SK-N-SH (cell line): ENCODE measurements around the gene ABLIM2. TPM values are rescaled to one million over a fixed set of nuclear protein-coding genes. Genes with fewer than 3 reads are reported as not detected.

Experiments used
- CTCF ChIA-PET: fragments of 300-600, 350-600 bp; formaldehyde crosslinking; extraction: SDS; loops from one replicate; lab custom pipeline; 2021; lab: Yijun Ruan, JAX
- POLR2A ChIA-PET: fragments of 350-600 bp; sonication (Branson Sonifier 250); formaldehyde crosslinking; extraction: SDS; loops from one replicate; lab custom pipeline; 2020; ENCODE audit warnings: antibody characterized with exemption, inconsistent platforms; lab: Yijun Ruan, JAX
- DNase-seq: peaks from one replicate; pipeline ENCODE4 v3.0.0; 2012
- H2AFZ ChIP-seq: fragments of 200-600 bp; sonication (generic); 2 replicates; pipeline ENCODE4 v1.8.1; 2016; ENCODE audit warnings: antibody characterized with exemption, mild to moderate bottlenecking, low read depth
- H3F3A ChIP-seq: fragments of 200-600 bp; sonication (generic); replicated peaks from 2 replicates; pipeline ENCODE3; 2016; ENCODE audit warnings: antibody characterized with exemption, mild to moderate bottlenecking; ENCODE audit not compliant: insufficient read depth
- H3K27ac ChIP-seq, 2 experiments: fragments of 200-500 bp in 1 of 2; fragments of 200-600 bp in 1 of 2; sonication (Bioruptor generic) in 1 of 2; sonication (generic), shearing (Covaris generic) in 1 of 2; 2 replicates each; pipeline versions ENCODE4 v1.5.1 to v1.6.1; 2014 to 2016; ENCODE audit warnings: low read depth in 2 of 2, inconsistent platforms in 1 of 2, low read length in 1 of 2, mild to moderate bottlenecking in 1 of 2, mixed read lengths in 1 of 2
- H3K27me3 ChIP-seq: fragments of 200-600 bp; sonication (generic), shearing (Covaris generic); 2 replicates; pipeline ENCODE4 v1.6.1; 2016; ENCODE audit warnings: mixed run types; ENCODE audit not compliant: insufficient read depth
- H3K36me3 ChIP-seq, 2 experiments: fragments of 200-500 bp in 1 of 2; fragments of 200-600 bp in 1 of 2; sonication (Bioruptor generic) in 1 of 2; sonication (generic) in 1 of 2; replicated peaks in 1 of 2; 2 replicates each; pipeline versions ENCODE3 to v1.5.1; 2014 to 2016; ENCODE audit warnings: low read length in 1 of 2, mild to moderate bottlenecking in 1 of 2; ENCODE audit not compliant: insufficient read depth in 2 of 2, control insufficient read depth in 1 of 2
- H3K4me1 ChIP-seq, 2 experiments: fragments of 200-500 bp in 1 of 2; fragments of 200-600 bp in 1 of 2; sonication (Bioruptor generic) in 1 of 2; sonication (generic), shearing (Covaris generic) in 1 of 2; 2 replicates each; pipeline versions ENCODE4 v1.5.1 to v1.6.1; 2014 to 2016; ENCODE audit warnings: low read depth in 1 of 2, low read length in 1 of 2, mixed run types in 1 of 2; ENCODE audit not compliant: insufficient read depth in 2 of 2, control insufficient read depth in 1 of 2
- H3K4me2 ChIP-seq: fragments of 200-600 bp; sonication (generic), shearing (Covaris generic); 2 replicates; pipeline ENCODE4 v1.6.1; 2017; ENCODE audit warnings: mixed run types
- H3K4me3 ChIP-seq, 2 experiments: fragments of 200-500 bp in 1 of 2; fragments of 200-600 bp in 1 of 2; sonication (Bioruptor generic) in 1 of 2; sonication (generic), shearing (Covaris generic) in 1 of 2; 2 replicates each; pipeline versions ENCODE4 v1.5.1 to v1.8.1; 2014 to 2016; ENCODE audit warnings: low read depth in 2 of 2, inconsistent platforms in 1 of 2, low read length in 1 of 2, mild to moderate bottlenecking in 1 of 2, mixed read lengths in 1 of 2, moderate library complexity in 1 of 2
- H3K79me2 ChIP-seq: fragments of 200-600 bp; sonication (generic); 2 replicates; pipeline ENCODE4 v1.8.1; 2017; ENCODE audit warnings: mild to moderate bottlenecking; ENCODE audit not compliant: insufficient read depth
- H3K9ac ChIP-seq: fragments of 200-600 bp; sonication (generic); 2 replicates; pipeline ENCODE4 v1.6.1; 2017; ENCODE audit warnings: mixed run types
- H3K9me2 ChIP-seq: fragments of 200-600 bp; sonication (generic); 2 replicates; pipeline ENCODE4 v1.6.1; 2017; ENCODE audit warnings: mixed run types
- H3K9me3 ChIP-seq: fragments of 200-600 bp; sonication (generic); 2 replicates; pipeline ENCODE4 v1.6.1; 2017; ENCODE audit warnings: mixed run types, mild to moderate bottlenecking, moderate library complexity
- H4K20me1 ChIP-seq: fragments of 200-600 bp; sonication (generic); 2 replicates; pipeline ENCODE4 v1.6.1; 2017; ENCODE audit warnings: mild to moderate bottlenecking, mixed run types; ENCODE audit not compliant: insufficient read depth
- CHD2 ChIP-seq: fragments of 150-350 bp; IDR thresholded peaks from 2 replicates; pipeline ENCODE4 v1.6.1; 2018; ENCODE audit warnings: low read length; ENCODE audit not compliant: partially characterized antibody
- CTCF ChIP-seq: fragments of 200-600 bp; sonication (generic); IDR thresholded peaks from 2 replicates; pipeline ENCODE4 v1.6.1; 2017; ENCODE audit warnings: antibody characterized with exemption, mild to moderate bottlenecking, moderate library complexity
- EZH2phosphoT487 ChIP-seq: fragments of 200-600 bp; sonication (generic); IDR thresholded peaks from 2 replicates; pipeline ENCODE4 v1.6.1; 2017; ENCODE audit warnings: low read depth, mixed run types, mild to moderate bottlenecking, antibody characterized with exemption, moderate library complexity, borderline replicate concordance
- FOXJ3 ChIP-seq: sonication (generic); formaldehyde crosslinking; IDR thresholded peaks from 2 replicates; pipeline ENCODE4 v1.5.1; 2020; ENCODE audit warnings: mild to moderate bottlenecking, missing genetic modification reagents
- FOXM1 ChIP-seq: IDR thresholded peaks from 2 replicates; pipeline ENCODE4 v1.4.0; 2012; ENCODE audit warnings: low read depth, mild to moderate bottlenecking
- GABPA ChIP-seq: IDR thresholded peaks from 2 replicates; pipeline ENCODE4 v1.4.0; 2012; ENCODE audit warnings: low read depth, mild to moderate bottlenecking
- MEF2A ChIP-seq: IDR thresholded peaks from 2 replicates; pipeline ENCODE4 v1.4.0; 2012; ENCODE audit warnings: low read depth, borderline replicate concordance
- NFIC ChIP-seq: IDR thresholded peaks from 2 replicates; pipeline ENCODE4 v1.4.0; 2012; ENCODE audit warnings: borderline replicate concordance
- RCOR1 ChIP-seq: fragments of 150-350 bp; IDR thresholded peaks from 2 replicates; pipeline ENCODE4 v1.6.1; 2017; ENCODE audit warnings: antibody characterized with exemption, low read length
- SIN3A ChIP-seq: IDR thresholded peaks from 2 replicates; pipeline ENCODE4 v1.6.1; 2012; ENCODE audit warnings: low read depth, mild to moderate bottlenecking, low read length, moderate library complexity, borderline replicate concordance
- SMC3 ChIP-seq: IDR thresholded peaks from 2 replicates; pipeline ENCODE4 v1.6.1; 2012; ENCODE audit warnings: low read depth, low read length, improper control_type of control experiment
- TAF1 ChIP-seq: IDR thresholded peaks from 2 replicates; pipeline ENCODE4 v1.6.1; 2012; ENCODE audit warnings: low read depth, mild to moderate bottlenecking, low read length, moderate library complexity, borderline replicate concordance
- YY1 ChIP-seq: IDR thresholded peaks from 2 replicates; pipeline ENCODE4 v1.4.0; 2012; ENCODE audit warnings: low read depth, mild to moderate bottlenecking
- ZBTB33 ChIP-seq: IDR thresholded peaks from 2 replicates; pipeline ENCODE4 v1.4.0; 2012; ENCODE audit warnings: low read depth, borderline replicate concordance
- WGBS: methylation state at CpG from one replicate; pipeline ENCODE4 v1.1.6; 2017; ENCODE audit warnings: low lambda C conversion rate; 5-methylcytosine and 5-hydroxymethylcytosine counted together
- polyA plus RNA-seq, 3 experiments: library from polyadenylated mRNA; depleted of rRNA; stranded (reverse); fragments of >200 nt; gene quantifications; 2 replicates each; pipeline ENCODE4 v1.2.3, GENCODE V29; 2012
- TF ChIP-seq, protein P1 (sequence below): fragments of 150-350 bp; IDR thresholded peaks from 2 replicates; pipeline ENCODE4 v1.6.1; 2017; ENCODE audit warnings: antibody characterized with exemption, low read length, low read depth, borderline replicate concordance
- TF ChIP-seq, protein P2 (sequence below): IDR thresholded peaks from 2 replicates; pipeline ENCODE4 v1.6.1; 2012; ENCODE audit warnings: mild to moderate bottlenecking, low read depth, low read length, moderate library complexity

The ABLIM2 gene
- polyA plus RNA-seq, 1 of the 3 experiments (the other 2 are of a cell fraction) = 0.53 TPM

DNA sequence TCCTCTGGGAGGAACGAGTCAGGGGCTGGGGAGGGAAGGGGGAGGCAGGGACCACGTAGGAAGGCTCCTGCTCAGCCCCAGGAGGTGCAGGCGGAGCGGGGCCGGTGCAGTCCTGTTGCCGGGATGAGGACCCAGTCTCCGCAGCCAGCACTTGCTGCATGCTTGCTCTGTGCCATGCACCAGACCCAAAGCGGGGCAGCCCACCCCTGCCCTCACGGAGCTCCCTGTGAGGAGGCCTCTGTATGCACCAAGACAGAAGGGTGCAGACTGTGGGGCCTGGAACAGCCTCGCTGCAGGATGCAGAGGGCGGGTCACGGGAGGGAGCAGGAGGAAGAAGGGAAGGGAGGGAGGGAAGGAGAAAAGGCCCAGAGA, 61.9 kb downstream of the ABLIM2 start:
- H3K4me3 ChIP-seq = no peak overlapping the region
- no peaks in the 10 kb centered on the region for H3K27me3 ChIP-seq
- H3K9ac ChIP-seq = no peak overlapping the region
- H3K9me2 ChIP-seq = no peaks in the 10 kb centered on the region
- no peak overlapping the region for H3K4me2 ChIP-seq
- H3K27ac ChIP-seq = no peak overlapping the region
- no peak for DNase-seq
- H3K36me3 ChIP-seq = no peaks in the 10 kb centered on the region
- TF ChIP-seq CTCF = no peak
- TF ChIP-seq RCOR1 = no peak
- TF ChIP-seq FOXJ3 (CRISPR knock-in tag) = no peak
- TF ChIP-seq YY1 = no peak
- no peak for TF ChIP-seq CHD2
- H3K9me3 ChIP-seq = peaks cover 10% of the 10 kb centered on the region; the same call in 1 of the 2 replicates
- ChIA-PET POLR2A (no interaction called here), CTCF (no interaction called here)
- 65% methylated on average over 11 of the region's 12 CpGs for WGBS
- no peak overlapping the region for H2AFZ ChIP-seq
- no peaks in the 10 kb centered on the region for H3F3A ChIP-seq
- no peaks in the 10 kb centered on the region for H3K4me1 ChIP-seq
- H4K20me1 ChIP-seq = no peaks in the 10 kb centered on the region
- no peaks in the 10 kb centered on the region for H3K79me2 ChIP-seq

DNA sequence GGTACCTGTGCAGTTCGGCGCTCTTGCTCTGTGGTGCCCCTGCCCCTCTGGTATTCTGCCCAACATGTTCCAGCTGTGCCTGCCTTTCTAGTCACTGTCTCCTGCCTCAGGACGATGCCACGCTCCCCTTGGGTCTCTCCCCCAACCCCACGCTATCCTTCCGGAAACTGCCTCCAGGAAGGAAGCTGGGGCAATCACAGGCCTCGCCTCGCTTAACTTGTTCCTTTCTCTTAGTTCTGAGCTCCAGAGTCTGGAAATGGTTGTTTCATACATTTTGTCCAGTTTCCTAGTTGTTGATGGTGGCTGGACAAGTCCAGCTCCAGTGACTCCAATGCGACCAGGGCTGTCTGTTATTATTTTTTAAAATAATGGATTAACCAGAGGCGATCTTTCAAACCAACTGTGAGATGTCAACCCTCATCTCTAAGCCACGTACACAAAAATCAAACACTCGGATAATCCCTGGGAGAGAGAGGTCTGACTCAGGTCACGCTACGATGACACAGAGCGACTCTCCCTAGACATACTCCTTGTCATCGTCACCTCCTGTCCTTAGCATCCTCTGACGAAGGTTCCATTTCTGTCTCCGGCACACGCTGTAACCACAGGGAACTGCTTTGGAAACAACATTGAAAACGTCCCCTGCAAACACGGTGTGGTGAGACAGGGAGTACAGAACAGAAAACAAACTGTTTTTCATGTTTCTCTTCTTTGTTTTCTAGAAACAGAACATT, 62.5 kb downstream of the ABLIM2 start:
- H3K79me2 ChIP-seq = no peaks in the 10 kb centered on the region
- H3K27me3 ChIP-seq = no peaks in the 10 kb centered on the region
- CTCF ChIA-PET = no interaction called here
- no peaks in the 10 kb centered on the region for H3K4me1 ChIP-seq
- H3K36me3 ChIP-seq = no peaks in the 10 kb centered on the region
- DNase-seq = no peak
- H3K4me2 ChIP-seq = no peak overlapping the region
- no peak overlapping the region for H3K27ac ChIP-seq
- no peaks in the 10 kb centered on the region for H4K20me1 ChIP-seq
- peaks cover 10% of the 10 kb centered on the region; the same call in 1 of the 2 replicates for H3K9me3 ChIP-seq
- no peak for TF ChIP-seq MEF2A
- TF ChIP-seq NFIC = no peak
- no peak for TF ChIP-seq TAF1
- TF ChIP-seq, protein P1, sequence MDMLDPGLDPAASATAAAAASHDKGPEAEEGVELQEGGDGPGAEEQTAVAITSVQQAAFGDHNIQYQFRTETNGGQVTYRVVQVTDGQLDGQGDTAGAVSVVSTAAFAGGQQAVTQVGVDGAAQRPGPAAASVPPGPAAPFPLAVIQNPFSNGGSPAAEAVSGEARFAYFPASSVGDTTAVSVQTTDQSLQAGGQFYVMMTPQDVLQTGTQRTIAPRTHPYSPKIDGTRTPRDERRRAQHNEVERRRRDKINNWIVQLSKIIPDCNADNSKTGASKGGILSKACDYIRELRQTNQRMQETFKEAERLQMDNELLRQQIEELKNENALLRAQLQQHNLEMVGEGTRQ = no peak
- no peak for TF ChIP-seq EZH2phosphoT487
- no peak for TF ChIP-seq SMC3
- TF ChIP-seq SIN3A = no peak
- TF ChIP-seq GABPA = no peak
- no peak for TF ChIP-seq ZBTB33
- no peak for TF ChIP-seq RCOR1
- TF ChIP-seq, protein P2, sequence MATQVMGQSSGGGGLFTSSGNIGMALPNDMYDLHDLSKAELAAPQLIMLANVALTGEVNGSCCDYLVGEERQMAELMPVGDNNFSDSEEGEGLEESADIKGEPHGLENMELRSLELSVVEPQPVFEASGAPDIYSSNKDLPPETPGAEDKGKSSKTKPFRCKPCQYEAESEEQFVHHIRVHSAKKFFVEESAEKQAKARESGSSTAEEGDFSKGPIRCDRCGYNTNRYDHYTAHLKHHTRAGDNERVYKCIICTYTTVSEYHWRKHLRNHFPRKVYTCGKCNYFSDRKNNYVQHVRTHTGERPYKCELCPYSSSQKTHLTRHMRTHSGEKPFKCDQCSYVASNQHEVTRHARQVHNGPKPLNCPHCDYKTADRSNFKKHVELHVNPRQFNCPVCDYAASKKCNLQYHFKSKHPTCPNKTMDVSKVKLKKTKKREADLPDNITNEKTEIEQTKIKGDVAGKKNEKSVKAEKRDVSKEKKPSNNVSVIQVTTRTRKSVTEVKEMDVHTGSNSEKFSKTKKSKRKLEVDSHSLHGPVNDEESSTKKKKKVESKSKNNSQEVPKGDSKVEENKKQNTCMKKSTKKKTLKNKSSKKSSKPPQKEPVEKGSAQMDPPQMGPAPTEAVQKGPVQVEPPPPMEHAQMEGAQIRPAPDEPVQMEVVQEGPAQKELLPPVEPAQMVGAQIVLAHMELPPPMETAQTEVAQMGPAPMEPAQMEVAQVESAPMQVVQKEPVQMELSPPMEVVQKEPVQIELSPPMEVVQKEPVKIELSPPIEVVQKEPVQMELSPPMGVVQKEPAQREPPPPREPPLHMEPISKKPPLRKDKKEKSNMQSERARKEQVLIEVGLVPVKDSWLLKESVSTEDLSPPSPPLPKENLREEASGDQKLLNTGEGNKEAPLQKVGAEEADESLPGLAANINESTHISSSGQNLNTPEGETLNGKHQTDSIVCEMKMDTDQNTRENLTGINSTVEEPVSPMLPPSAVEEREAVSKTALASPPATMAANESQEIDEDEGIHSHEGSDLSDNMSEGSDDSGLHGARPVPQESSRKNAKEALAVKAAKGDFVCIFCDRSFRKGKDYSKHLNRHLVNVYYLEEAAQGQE = no peak
- TF ChIP-seq FOXM1 = no peak
- H3K9ac ChIP-seq = no peak overlapping the region
- no peaks in the 10 kb centered on the region for H3F3A ChIP-seq
- 64% methylated on average over 21 of the region's 21 CpGs for WGBS
- no peak overlapping the region for H2AFZ ChIP-seq
- H3K4me3 ChIP-seq = no peak overlapping the region
- no peaks in the 10 kb centered on the region for H3K9me2 ChIP-seq
- POLR2A ChIA-PET = no interaction called here
